Measurements from ENCODE around the gene SACM1L. TPM values are rescaled to one million over a fixed set of nuclear protein-coding genes. Genes with fewer than 3 reads are reported as not detected.

The SACM1L gene
- total RNA-seq, 1 experiment from 2014 or later: 51.0 TPM

DNA sequence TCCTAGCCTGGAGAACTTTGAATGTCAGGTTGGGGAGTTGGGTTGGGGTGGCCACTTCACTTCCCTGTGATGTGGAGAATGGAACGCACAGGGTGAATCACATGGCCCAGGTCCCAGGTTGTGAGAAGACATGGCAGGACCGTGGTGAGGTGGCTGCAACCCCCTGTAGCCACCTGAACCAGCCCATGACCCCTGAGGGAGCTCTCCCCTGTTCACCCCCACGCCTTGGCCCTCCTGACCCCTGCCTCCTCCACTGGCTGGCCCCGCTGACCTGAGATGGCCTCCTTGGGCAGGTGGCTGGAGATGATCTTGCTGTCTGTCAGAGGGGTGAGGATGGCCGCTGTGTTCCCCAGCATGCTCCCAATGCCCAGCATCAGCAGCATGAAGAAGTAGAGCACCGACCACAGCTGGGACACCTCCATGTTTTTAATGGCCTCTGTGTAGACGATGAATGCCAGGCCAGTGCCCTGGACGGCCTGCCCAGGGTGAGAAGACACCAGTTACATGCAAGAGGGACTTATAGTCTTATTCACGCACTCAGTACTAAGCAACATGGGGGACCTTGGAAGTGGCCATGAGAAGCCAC, 76.2 kb downstream of the SACM1L start:
- POLR2A ChIA-PET: no interaction called here
- no peaks in the 10 kb centered on the region for H3K27me3 ChIP-seq (replicated peaks; ENCODE audit: control insufficient read depth, insufficient read depth, low read length)
- no peak overlapping the region for H3K27ac Mint-ChIP-seq (ENCODE audit: unreplicated experiment)
- intact Hi-C loops (cut with micrococcal nuclease; ENCODE audit: unreplicated experiment): no loop called here
- peaks cover 11% of the 10 kb centered on the region for H3K9me3 Mint-ChIP-seq (ENCODE audit: unreplicated experiment)
- H3K36me3 ChIP-seq (ENCODE audit: control insufficient read depth, insufficient read depth, low read length): no peaks in the 10 kb centered on the region
- H3K9me3 ChIP-seq: no peaks in the 10 kb centered on the region
- CTCF ChIA-PET: no interaction called here
- no peak for DNase-seq
- H3K36me3 Mint-ChIP-seq (ENCODE audit: insufficient read depth, unreplicated experiment): no peaks in the 10 kb centered on the region
- H3K27me3 Mint-ChIP-seq (ENCODE audit: insufficient read depth, unreplicated experiment): peaks cover 3% of the 10 kb centered on the region
- TF ChIP-seq CTCF (IDR thresholded peaks at IDR 0.05; ENCODE audit: insufficient read depth in 1 of 2, low read depth in 1 of 2, low read length in 1 of 2, severe bottlenecking in 1 of 2, unreplicated experiment in 1 of 2): no peak
- H3K4me3 Mint-ChIP-seq (ENCODE audit: unreplicated experiment): no peak overlapping the region
- peaks cover 7% of the 10 kb centered on the region for H3K4me1 Mint-ChIP-seq (ENCODE audit: low read depth, unreplicated experiment)
- H3K4me3 ChIP-seq (ENCODE audit: low read depth, low read length): no peak overlapping the region
- H3K4me1 ChIP-seq: peaks cover 6% of the 10 kb centered on the region
- BruUV-seq (replicated peaks): no TSS peak

DNA sequence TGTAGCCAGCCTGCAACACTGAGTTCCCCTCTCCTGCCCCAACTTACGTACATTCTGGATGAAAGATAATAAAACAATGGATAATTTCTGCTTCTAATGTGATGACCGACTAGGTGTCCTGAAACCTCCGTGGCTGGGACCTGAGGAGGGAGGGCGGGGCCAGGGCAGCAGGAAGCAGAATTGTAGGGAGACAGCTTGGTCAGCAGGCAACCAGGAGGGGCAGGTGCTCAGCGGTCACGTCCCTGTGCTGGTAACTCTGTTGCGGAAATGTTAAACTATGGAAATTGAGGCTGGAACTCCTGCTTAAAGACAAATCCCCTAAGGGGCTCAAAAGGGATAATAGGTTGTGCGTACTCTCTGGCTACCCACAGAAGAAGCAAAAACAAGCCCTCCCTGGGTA, 76.8 kb downstream of the SACM1L start:
- no peak overlapping the region for H3K4me3 Mint-ChIP-seq (ENCODE audit: unreplicated experiment)
- H3K9me3 Mint-ChIP-seq (ENCODE audit: unreplicated experiment): peaks cover 11% of the 10 kb centered on the region
- H3K36me3 Mint-ChIP-seq (ENCODE audit: insufficient read depth, unreplicated experiment): no peaks in the 10 kb centered on the region
- H3K27me3 Mint-ChIP-seq (ENCODE audit: insufficient read depth, unreplicated experiment): peaks cover 3% of the 10 kb centered on the region
- Histone ChIP-seq H3K27me3 (replicated peaks; ENCODE audit: control insufficient read depth, insufficient read depth, low read length) (no peaks in the 10 kb centered on the region), H3K4me3 (ENCODE audit: low read depth, low read length) (no peak overlapping the region), H3K9me3 (no peaks in the 10 kb centered on the region), H3K36me3 (ENCODE audit: control insufficient read depth, insufficient read depth, low read length) (no peaks in the 10 kb centered on the region), H3K4me1 (peaks cover 6% of the 10 kb centered on the region)
- intact Hi-C loops (cut with micrococcal nuclease; ENCODE audit: unreplicated experiment): no loop called here
- H3K27ac Mint-ChIP-seq (ENCODE audit: unreplicated experiment): no peak overlapping the region
- CTCF ChIA-PET: no interaction called here
- no TSS peak for BruUV-seq (replicated peaks)
- H3K4me1 Mint-ChIP-seq (ENCODE audit: low read depth, unreplicated experiment): peaks cover 7% of the 10 kb centered on the region
- POLR2A ChIA-PET: no interaction called here
- no peak for DNase-seq
- no peak for TF ChIP-seq CTCF (IDR thresholded peaks at IDR 0.05; ENCODE audit: insufficient read depth in 1 of 2, low read depth in 1 of 2, low read length in 1 of 2, severe bottlenecking in 1 of 2, unreplicated experiment in 1 of 2)

DNA sequence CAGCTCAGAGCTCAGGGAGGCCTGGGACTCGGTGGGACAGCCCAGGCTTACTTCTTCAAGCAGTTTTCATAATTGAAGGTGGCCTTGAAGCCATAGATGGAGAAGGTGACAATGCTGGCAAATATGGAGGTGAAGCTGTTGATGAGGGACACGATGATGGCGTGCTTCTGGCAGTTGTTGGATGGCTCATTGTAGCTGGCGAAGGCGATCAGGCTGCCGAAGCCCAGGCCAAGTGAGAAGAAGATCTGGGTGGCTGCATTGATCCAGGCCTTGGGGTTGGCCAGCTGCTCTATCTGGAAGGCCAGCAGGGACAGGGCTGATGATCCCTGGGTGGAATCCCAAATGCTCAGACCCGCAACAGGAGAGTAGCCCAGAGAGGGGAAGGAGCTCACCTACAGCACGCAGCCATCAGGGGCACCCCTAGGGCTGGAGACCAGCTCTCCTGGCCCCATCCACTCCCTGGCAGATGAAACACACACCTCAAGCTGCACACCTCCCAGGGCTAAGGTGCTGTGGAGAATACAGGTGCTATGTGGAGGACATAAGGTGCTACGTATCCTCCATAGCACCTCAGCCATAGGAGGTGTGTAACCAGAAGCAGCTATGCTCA, 82.1 kb downstream of the SACM1L start:
- intact Hi-C loops (cut with micrococcal nuclease; ENCODE audit: unreplicated experiment): no loop called here
- peaks cover 11% of the 10 kb centered on the region for H3K9me3 Mint-ChIP-seq (ENCODE audit: unreplicated experiment)
- Histone ChIP-seq H3K27me3 (replicated peaks; ENCODE audit: control insufficient read depth, insufficient read depth, low read length) (no peaks in the 10 kb centered on the region), H3K9me3 (no peaks in the 10 kb centered on the region), H3K4me3 (ENCODE audit: low read depth, low read length) (no peak overlapping the region), H3K4me1 (peaks cover 15% of the 10 kb centered on the region), H3K36me3 (ENCODE audit: control insufficient read depth, insufficient read depth, low read length) (no peaks in the 10 kb centered on the region)
- POLR2A ChIA-PET: no interaction called here
- H3K4me1 Mint-ChIP-seq (ENCODE audit: low read depth, unreplicated experiment): peaks cover 7% of the 10 kb centered on the region
- CTCF ChIA-PET: no interaction called here
- peaks cover 3% of the 10 kb centered on the region for H3K27me3 Mint-ChIP-seq (ENCODE audit: insufficient read depth, unreplicated experiment)
- TF ChIP-seq CTCF (IDR thresholded peaks at IDR 0.05; ENCODE audit: insufficient read depth in 1 of 2, low read depth in 1 of 2, low read length in 1 of 2, severe bottlenecking in 1 of 2, unreplicated experiment in 1 of 2): no peak
- DNase-seq: peak in 1 of 2 experiments; percentile 18
- no peaks in the 10 kb centered on the region for H3K36me3 Mint-ChIP-seq (ENCODE audit: insufficient read depth, unreplicated experiment)
- H3K4me3 Mint-ChIP-seq (ENCODE audit: unreplicated experiment): no peak overlapping the region
- no peak overlapping the region for H3K27ac Mint-ChIP-seq (ENCODE audit: unreplicated experiment)
- BruUV-seq (replicated peaks): no TSS peak

Data from Caco-2 (cell line).